Measurements from ENCODE around the gene IL1RAPL1.
"Not testable (repeated sequence)": the region's sequence is repeated elsewhere in the genome, so short reads cannot be mapped to it uniquely, and the experiment has no call there.

IL1RAPL1 gene

DNA sequence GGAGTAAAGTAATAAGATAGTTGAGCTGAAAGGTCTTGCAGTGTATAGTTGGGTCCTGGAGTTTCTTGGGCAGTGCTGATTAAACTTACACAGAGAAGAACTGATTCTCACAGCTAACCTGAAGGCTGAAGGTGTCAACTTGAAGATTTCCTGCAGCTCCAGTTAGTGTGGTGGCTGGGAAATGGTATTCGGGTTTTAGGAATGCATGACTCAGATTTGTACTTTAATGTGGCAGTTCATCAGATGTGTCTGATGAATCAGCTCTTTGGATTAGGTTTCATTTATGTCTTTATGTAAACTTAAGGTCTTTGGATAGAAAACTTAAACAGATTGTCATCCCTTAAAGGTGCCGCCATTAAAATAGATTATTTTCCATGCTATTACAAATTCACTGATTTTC is 200.0 kb downstream of the IL1RAPL1 start:
- peak; percentile 51 for DNase-seq (ENCODE audit: low spot score)

DNA sequence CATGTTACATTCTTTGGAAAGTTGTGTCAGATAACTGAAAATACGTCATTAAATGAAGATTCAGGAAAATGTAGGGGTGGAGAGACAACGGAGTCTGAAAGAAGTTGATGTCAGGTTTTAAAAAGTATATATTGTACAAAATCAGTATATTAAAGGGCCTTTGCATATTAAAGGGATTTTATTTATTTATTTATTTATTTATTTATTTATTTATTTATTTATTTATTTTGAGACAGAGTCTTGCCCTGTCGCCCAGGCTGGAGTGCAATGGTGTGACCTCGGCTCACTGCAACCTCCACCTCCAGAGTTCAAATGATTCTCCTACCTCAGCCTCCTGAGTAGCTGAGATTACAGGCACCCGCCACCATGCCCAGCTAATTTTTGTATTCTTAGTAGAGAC is 213.4 kb downstream of the IL1RAPL1 start:
- not testable (repeated sequence) for DNase-seq (ENCODE audit: low spot score)

DNA sequence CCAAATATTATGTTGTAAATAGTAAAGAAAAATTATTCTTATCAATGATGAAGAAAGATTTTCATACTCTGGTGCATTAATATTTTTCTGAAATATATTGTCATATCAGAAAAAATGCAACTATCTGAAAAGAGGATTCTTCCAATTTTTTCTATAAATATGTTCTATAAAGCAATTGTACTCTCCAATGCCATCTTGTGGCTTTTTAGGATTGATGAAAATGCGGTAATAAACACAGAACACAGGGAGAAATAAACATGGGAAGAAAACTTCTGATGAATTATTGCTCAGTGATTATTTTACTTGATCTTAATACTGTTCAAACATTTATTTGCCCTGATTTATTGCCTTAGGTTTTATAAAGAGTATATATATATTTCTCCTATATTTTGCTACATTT is 215.4 kb downstream of the IL1RAPL1 start:
- DNase-seq (ENCODE audit: low spot score): peak; percentile 8

DNA sequence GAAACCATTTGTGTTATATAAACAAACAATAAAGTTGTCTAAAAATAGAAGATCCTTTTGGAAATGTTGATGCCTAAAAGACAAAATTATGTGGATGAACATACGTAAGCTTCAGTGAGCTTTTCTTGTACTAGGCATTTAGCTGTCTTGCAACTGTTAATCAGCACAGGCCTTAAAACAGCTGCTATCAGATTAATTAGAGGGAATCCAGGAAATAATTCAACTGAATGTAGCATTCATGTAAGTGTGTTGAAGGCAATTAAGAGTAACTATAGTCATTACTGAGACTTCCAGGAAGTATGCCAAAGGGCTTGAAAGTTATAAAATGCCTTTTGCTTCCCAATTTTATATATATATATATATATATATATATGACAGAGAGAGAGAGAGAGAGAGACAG is 248.7 kb downstream of the IL1RAPL1 start:
- DNase-seq (ENCODE audit: low spot score): no peak

DNA sequence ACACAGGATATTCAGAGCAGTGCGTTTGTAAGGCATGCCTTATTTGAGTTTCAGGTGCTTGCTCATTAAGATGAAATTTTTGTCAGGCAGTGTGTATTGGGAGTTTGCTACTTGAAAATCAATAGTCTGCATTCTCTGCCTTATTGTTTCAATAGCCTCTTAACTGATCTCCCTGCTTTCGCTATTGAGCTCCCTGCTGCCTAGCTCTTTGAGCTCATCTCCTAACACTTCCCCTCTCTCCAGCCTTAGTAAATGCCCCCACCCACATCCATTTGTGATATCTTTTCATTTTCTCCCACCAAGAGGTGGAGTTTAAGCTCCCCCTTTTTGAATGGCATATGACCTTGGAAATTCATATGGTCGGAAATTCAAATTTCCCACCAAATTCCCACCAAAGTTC is 256.6 kb downstream of the IL1RAPL1 start:
- no peak for DNase-seq (ENCODE audit: low spot score)

DNA sequence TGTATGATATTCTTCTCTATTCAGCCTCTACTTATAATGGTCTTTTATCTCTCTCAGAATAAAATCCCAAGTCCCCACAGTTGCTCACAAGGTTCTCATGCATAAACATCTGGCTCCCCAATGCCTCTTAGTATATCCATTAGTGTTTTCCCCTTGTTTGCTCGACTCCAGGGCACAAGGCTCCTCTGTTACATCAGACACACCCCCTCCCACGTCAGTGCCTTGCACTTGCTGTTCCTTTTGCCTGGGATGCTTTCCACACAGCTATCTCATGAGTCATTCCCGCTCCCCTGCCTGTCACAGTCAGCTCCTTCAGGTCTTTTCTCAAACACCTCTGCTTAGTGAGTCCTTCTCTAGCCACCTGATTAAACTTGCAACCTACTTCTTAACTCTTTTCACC is 260.2 kb downstream of the IL1RAPL1 start:
- peak; percentile 4 for DNase-seq (ENCODE audit: low spot score)

DNA sequence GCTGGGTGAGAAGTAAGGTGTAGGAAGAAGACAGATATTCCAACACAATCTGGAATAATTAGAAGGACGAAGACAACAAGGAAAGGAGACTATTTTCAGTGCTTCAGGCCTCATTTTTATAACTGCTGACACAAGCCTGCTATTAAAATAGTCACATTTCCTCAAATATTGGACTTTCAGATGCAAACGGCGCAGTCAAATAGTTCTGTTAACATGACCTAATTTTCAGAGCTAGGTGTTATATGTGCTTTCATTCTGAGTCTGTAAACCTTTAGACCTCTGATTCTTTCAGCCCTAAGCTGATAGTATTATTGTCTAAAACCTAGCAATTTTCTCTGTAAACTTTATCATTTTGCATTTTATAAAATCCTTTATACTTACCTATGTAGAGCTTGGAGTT is 261.5 kb downstream of the IL1RAPL1 start:
- no peak for DNase-seq (ENCODE audit: low spot score)

DNA sequence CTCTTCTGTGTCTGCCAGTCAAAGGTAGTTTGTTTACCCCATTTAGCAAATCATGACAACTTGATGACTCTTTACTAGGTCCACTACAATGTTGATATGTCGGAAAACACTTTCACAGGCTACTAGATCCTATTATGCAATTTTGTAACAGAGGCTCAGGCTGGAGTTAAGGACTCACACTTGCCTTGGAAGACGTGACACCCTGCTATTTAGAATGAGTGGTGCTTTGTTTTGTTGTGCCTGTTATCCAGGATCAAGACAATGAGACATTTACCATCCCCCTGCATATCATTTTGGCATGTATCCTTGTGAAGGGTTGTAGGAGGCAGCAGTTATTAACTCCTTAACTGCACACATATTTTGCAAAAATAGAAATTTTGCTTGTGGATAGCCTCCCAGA is 263.7 kb downstream of the IL1RAPL1 start:
- no peak for DNase-seq (ENCODE audit: low spot score)

DNA sequence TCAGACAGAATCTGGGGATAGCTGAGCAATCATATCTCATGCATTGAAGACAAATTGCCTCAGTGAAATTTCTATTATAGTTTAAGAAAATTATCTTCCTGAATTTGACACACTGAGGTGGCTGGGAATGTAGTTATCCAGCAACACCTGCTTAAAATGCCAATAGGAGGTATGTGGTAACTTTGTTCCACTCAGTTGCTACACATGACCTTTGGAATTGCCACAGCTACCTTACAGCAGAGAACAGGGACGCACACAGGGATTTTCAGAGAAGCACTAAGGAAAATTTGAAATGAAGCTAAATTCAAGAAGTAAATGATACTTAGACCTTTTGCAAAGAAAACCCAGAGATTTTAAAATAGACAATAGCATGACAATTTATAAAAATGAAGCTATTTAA is 264.6 kb downstream of the IL1RAPL1 start:
- no peak for DNase-seq (ENCODE audit: low spot score)

DNA sequence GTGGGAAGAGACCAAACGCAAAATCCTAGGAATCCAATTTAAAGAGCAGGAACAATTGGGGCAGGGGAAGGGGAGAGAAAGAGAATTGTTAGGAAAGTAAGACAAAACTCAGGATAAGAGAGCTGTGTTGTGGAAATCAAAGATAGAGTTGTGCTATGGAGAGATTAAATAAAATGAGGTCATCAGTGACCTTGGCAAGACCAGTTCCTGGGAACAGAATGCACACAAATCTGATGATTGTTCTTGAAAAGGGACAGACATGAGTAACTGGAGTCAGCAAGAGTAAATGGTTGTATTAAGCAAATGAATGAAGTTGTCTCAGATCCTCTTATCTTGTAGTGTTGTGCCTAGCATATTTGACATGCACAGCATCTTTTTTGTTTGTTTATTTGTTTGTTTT is 267.4 kb downstream of the IL1RAPL1 start:
- DNase-seq (ENCODE audit: low spot score): no peak

DNA sequence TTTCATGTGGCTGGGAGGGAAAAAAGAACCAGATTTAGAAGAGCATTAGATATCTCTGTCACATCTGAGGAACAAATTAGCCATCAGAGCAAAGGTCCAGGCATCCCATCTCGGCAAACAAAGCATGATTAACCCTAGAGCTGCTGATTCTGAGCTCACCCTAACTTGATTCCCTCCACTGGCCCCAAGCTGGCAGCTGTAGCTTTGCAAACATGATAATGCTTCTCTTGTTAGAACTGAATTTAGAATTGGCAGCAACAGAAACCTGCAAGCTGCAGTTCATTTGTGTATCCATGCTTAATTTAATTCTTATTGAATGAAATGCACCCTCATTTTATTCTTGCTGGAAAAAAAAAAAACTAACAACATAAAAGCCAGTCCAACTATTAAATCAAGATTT is 289.2 kb downstream of the IL1RAPL1 start:
- no peak for DNase-seq (ENCODE audit: low spot score)

DNA sequence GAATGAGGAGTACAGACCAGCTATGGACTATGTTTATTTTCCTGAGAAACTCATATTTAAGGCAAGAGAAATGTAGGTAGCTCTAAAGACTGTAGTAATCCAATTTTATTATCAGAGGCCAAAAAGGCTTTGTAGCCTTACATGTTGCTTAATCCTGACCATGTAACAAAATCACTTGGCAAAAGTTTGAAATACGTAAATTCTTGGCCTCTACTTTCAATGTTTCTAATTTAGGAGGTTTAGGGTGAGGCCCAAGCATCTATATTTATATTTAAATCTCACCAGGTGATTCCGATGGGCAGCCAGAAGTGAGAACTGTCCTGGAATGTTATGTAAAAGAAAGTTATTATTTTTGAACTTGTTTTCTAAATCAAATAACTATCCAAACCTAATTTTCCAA is 289.7 kb downstream of the IL1RAPL1 start:
- no peak for DNase-seq (ENCODE audit: low spot score)

DNA sequence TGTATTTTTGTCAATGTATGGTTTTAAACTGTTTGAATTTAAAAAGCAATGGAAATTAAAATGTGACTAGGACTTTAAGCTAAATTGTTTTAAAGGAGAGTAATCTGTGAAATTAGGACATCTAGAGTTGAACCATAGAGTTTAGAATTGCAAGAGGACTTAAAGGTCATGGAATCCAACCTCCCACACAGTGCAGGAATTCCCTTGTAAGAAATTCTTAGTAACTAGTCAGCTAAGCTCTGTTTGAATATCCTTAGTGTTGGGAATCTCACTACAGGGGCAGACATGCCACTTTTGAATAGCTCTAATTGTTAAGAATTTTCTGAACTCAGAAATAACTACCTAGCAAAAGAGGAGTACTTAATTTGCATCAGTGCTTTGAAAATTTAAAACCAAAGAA is 292.9 kb downstream of the IL1RAPL1 start:
- DNase-seq (ENCODE audit: low spot score): no peak

DNA sequence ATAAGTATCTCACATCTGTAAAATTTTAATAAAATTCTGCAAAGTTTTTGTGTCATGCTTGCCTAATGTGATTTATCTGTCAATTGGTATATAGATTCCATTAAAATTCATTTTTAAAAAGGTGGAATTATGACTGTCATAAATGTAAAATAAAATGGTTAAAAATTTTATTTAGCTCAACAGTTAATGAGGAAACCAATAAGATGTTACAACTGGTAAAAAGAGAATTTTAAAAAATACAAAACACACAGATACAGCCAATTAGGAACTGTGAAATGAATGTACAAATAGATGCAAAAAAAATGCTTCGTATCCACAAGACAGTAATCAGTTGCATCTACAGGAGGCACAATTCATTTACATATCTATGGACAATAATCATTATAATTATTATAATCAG is 297.6 kb downstream of the IL1RAPL1 start:
- no peak for DNase-seq (ENCODE audit: low spot score)

DNA sequence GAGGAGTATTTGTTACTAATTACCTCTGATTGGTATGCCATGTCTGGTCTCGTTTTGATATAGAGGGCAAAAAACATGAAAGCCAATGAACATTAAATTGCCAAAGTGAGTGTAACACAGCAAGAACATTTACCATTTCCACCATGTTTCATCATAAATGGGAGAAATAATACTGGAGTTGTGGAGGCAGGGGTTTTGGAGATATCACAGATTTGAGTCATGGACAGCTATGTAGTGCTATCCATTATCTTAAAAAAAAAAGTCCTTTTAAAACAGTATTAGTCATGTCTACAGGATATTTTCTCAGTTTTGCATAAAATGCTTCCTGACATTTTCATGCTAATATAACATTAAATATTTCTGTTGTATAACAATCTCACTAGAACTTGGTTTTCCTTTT is 301.2 kb downstream of the IL1RAPL1 start:
- no peak for DNase-seq (ENCODE audit: low spot score)

DNA sequence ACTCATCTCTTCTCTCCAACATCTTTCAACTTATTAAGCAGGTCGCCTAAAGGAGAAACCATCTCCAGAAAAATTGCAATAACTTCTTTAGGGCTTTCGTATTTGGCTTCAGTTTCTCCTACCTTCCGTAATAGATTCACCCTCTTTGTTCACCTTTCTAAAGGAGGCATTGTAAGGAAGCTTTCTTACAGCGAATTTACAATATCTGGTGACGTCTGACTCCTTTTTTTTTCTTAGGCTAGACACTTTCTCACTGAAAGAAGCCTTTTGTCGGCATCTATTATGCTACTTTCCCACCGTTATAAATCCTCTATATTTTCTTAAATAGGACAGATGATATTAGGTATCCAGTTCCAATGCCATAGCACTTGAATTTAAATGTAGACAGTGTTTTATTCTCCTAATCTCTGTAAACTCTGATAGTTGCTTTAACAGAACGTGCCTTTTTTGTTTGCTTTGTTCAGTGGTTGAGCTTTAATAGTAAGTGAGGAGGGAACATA is 302.4 kb downstream of the IL1RAPL1 start:
- no peak for DNase-seq (ENCODE audit: low spot score)

DNA sequence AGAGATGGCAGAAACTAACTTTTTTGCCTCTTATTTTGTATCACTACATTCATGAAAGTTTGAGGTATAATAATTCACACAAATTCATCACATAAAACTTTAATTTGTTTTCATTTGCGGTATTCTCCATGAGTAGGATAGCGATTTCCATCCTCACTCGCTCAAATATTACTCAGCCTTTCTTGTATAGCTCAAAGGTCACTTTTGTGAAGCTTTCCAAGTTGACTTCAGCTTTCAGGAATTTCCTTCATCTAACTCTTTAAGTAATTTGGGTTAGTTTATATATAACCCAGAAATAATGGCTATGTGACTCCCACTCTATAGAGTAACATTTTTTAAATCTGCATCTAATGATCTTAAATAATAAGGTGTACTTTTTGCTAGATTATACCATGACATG is 314.4 kb downstream of the IL1RAPL1 start:
- DNase-seq (ENCODE audit: low spot score): no peak

DNA sequence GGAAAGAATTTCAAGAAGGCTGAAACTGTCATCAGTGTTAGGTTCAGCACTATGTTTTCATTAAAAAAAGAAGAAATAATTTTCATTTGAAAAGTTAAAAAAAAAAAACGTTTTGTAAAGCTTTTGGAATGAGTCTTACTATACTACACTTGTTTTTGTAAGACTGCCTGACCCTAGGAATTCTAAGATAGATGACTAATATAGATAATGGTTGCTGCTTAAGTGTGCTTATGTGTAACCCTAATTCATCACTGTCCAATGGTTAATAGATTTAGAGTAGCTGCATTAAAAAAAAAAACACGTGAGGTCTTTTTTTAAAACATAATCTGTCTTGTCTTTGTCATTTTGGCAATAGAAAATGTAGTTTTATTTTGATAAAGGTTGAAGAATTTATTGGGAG is 323.2 kb downstream of the IL1RAPL1 start:
- no peak for DNase-seq (ENCODE audit: low spot score)

DNA sequence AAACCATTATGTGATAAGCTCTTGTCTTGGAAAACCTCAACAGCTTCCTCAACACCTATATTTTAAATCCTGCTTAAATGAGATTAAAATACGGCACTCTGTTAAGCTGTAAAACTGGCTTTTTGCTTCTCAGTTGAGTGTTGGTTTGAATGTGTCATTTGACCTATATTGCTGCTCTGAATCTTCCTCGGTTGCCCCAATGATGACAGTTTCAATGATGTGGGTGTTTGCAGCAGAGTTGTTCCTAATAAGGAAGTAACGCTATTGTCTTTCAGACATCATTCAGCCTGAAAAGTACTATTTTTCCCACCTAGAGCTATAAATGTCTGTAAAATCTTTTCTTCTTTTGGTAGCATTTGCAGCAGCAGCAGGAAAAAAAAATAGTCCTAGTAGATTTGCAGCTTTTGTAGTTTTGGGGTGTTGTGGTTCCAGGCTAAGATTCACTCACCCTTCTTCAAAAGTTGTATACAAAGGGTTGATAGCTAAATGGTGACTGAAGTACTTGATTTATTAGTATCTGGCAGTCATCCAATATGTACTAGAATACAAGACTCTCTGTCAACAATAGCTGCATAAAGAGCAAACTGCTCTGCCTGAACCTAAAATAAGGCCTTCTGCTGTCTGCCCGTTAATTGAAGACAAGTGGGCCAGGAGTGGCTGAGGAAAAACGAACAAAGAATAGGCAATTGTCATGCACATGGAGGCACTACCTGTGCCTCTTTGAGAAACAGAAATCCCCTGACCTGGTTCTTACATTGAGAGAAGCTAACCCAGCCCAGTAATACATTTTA is 333.1 kb downstream of the IL1RAPL1 start:
- DNase-seq (ENCODE audit: low spot score): no peak

DNA sequence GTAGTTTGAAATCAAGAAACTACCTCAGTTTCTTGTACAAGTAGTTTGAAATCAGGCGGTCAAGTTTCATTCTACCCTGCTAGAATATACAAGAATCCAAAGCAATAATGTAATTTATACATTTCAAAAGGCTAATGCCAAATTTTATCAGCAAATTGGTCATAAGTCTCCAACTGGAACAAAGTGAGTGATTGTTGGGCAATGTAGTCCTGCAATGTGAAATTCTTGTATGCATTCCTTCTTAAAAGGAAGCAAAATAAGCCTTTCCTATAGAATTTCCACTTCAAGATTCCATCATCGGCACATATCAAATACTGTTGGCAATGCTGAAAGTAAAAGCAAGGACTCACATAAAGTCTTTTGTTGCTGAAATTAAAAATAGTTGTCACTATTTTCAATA is 334.9 kb downstream of the IL1RAPL1 start:
- DNase-seq (ENCODE audit: low spot score): no peak

DNA sequence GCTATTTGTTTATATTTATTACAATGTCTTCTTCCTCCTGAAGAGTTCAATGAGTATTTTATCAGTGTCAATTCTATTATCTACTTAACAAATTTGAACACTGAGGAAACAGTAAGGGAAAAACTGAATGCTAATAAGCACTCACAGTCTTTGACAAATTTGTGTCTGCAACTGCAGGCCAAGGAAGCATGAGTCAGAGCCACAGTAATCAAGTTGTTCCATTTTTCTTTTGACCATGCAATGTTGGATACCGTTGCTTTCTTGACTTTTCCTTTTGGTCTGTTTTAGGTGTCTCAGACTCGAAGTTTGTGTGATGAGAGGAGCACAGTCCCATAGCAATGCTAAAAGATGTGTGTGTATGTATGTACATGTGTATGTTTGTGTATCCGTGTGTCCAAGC is 359.6 kb downstream of the IL1RAPL1 start:
- no peak for DNase-seq (ENCODE audit: low spot score)

DNA sequence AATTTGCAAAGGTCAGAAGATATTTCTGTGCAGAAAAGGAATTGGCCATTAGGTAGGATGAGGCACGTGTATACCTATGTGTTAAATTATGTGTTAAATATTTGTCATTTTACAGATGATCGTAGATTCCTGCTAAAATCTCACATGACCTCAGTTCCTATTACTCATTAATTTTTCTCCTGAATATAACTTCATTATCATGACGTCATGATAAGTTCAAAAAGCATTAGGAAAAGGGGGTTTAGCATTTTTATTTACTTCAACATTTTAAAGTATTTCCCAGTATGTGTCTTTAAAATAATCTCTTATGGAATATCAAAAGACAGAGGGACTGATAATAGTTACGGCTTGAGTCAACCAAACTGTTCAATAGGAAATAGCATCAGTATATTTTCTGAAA is 372.8 kb downstream of the IL1RAPL1 start:
- DNase-seq (ENCODE audit: low spot score): no peak

DNA sequence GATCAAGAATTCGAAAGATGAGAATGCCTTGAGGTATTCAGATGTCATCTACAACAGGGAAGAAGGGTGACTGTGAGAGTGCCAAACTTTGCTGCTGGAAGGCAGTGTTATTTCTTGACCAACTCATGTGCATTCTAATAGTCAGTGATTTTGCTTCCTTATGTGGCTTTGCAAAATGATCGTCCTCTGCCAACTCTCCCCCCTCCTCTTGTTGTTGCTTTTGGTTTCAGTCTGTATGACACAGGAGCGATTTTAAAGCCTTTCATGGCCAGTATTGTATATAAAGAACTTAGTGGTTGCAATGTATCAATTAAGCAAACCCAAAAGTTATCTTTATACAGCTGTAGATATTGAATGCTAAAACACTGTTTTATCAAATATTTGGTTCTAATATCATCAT is 379.1 kb downstream of the IL1RAPL1 start:
- no peak for DNase-seq (ENCODE audit: low spot score)

DNA sequence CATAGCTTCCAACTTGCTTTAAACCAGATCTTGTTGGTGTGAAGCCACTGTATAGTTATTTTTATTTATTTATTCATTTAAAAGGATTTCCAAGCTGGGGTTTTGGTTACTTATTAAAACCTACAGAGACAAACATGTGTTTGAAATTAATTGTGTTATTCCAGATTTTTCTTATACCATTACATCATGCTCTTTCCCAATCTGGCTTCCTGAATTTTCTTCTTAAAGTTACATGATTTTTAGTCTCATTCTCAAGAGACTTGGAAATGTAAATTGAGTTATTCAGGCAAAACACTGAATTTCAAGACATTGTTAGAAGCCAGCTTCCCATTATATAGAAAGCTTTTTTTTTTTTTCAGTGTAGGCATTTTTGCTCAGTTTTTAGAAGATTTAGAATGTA is 381.9 kb downstream of the IL1RAPL1 start:
- no peak for DNase-seq (ENCODE audit: low spot score)

Measured in RKO (cell line).